OCI-LY7 (cell line): ENCODE results near the gene BLTP3A. TPM values are rescaled to one million over a fixed set of nuclear protein-coding genes. Genes with fewer than 3 reads are reported as not detected.
A peak's percentile ranks its signal among the peaks of the same experiment; 100 is the strongest.

Experiments
- BruUV-seq: library from RNA; stranded (reverse); fragments of 400-500 nt; replicated peaks from 2 replicates; lab custom pipeline; 2021; lab: Mats Ljungman, UMichigan
- CTCF ChIA-PET: fragments of 300-600 bp; sonication (Branson Sonifier 250); formaldehyde crosslinking; loops from one replicate; lab custom pipeline; 2022; ENCODE audit warnings: antibody characterized with exemption; ENCODE audit not compliant: unreplicated experiment; lab: Charles Lee
- POLR2A ChIA-PET: fragments of 300-600 bp; sonication (Branson Sonifier 250); formaldehyde crosslinking; loops from one replicate; lab custom pipeline; 2022; ENCODE audit warnings: antibody characterized with exemption; lab: Charles Lee
- DNase-seq: peaks from one replicate; pipeline ENCODE4 v3.0.0-alpha.2; 2015; ENCODE audit warnings: low spot score
- H2AFZ ChIP-seq: fragments of 200-600 bp; sonication (generic), shearing (Covaris generic); 2 replicates; pipeline ENCODE4 v1.6.1; 2014; ENCODE audit warnings: mild to moderate bottlenecking, antibody characterized with exemption, low read length, moderate library complexity
- H3K27ac ChIP-seq: fragments of 200-600 bp; sonication (generic); 2 replicates; pipeline ENCODE4 v1.5.1; 2014; ENCODE audit warnings: mixed run types, low read depth, mild to moderate bottlenecking, moderate library complexity, low read length, inconsistent platforms; ENCODE audit not compliant: poor library complexity, severe bottlenecking
- H3K36me3 ChIP-seq: fragments of 200-600 bp; sonication (generic); 2 replicates; pipeline ENCODE4 v1.6.1; 2014; ENCODE audit warnings: mild to moderate bottlenecking, antibody characterized with exemption, low read length, moderate library complexity, mixed read lengths; ENCODE audit not compliant: insufficient read depth
- H3K4me1 ChIP-seq: fragments of 200-600 bp; sonication (generic); 2 replicates; pipeline ENCODE4 v1.5.1; 2014; ENCODE audit warnings: mild to moderate bottlenecking, low read length; ENCODE audit not compliant: insufficient read depth, poor library complexity, severe bottlenecking
- H3K4me2 ChIP-seq: fragments of 200-600 bp; sonication (generic); 2 replicates; pipeline ENCODE4 v1.6.1; 2014; ENCODE audit warnings: mild to moderate bottlenecking, low read length
- H3K4me3 ChIP-seq: fragments of 200-600 bp; sonication (generic); 2 replicates; pipeline ENCODE4 v1.5.1; 2014; ENCODE audit warnings: mild to moderate bottlenecking, low read depth, low read length; ENCODE audit not compliant: poor library complexity, severe bottlenecking
- H3K79me2 ChIP-seq: fragments of 200-600 bp; sonication (generic); 2 replicates; pipeline ENCODE4 v1.6.1; 2016; ENCODE audit warnings: low read depth, mild to moderate bottlenecking, low read length, moderate library complexity, mixed read lengths; ENCODE audit not compliant: insufficient read depth
- H3K9me2 ChIP-seq: fragments of 200-600 bp; sonication (generic); 2 replicates; pipeline ENCODE4 v1.6.1; 2016; ENCODE audit warnings: mild to moderate bottlenecking, low read length, mixed read lengths; ENCODE audit not compliant: insufficient read depth
- H3K9me3 ChIP-seq: fragments of 200-600 bp; sonication (generic); 2 replicates; pipeline ENCODE4 v1.6.1; 2014; ENCODE audit warnings: mild to moderate bottlenecking, mixed run types, low read length, mixed read lengths
- H4K20me1 ChIP-seq: fragments of 200-600 bp; sonication (generic); 2 replicates; pipeline ENCODE4 v1.6.1; 2014; ENCODE audit warnings: mild to moderate bottlenecking, antibody characterized with exemption, low read length, moderate library complexity, mixed read lengths; ENCODE audit not compliant: insufficient read depth
- CTCF ChIP-seq: fragments of 200-600 bp; sonication (generic); conservative IDR thresholded peaks from 2 replicates; pipeline ENCODE4 v1.5.1; 2014; ENCODE audit warnings: mild to moderate bottlenecking, antibody characterized with exemption, low read length, moderate library complexity, mixed read lengths
- EZH2phosphoT487 ChIP-seq: fragments of 200-600 bp; sonication (generic); IDR thresholded peaks from 2 replicates; pipeline ENCODE4 v1.6.1; 2018; ENCODE audit warnings: low read depth, borderline replicate concordance, mild to moderate bottlenecking, mixed run types, antibody characterized with exemption, low read length, moderate library complexity, mixed read lengths
- intact Hi-C: fragments of 100-400 bp; cut with micrococcal nuclease; formaldehyde crosslinking; loops from one replicate; pipeline ENCODE4 v1.10.0; 2022; ENCODE audit not compliant: unreplicated experiment
- total RNA-seq, 2 experiments: library from RNA; depleted of rRNA in 1 of 2; stranded (reverse); fragments of >200 nt in 1 of 2; shearing (Covaris generic) in 1 of 2; gene quantifications; 2 replicates each; pipeline ENCODE4 v1.2.3, GENCODE V29; 2014 to 2022

The BLTP3A gene
- total RNA-seq, 2 experiments from 2014 or later: 11.9 to 23.3 TPM

- no peak for DNase-seq
- Histone ChIP-seq H3K27ac (no peak overlapping the region), H3K9me2 (no peaks in the 10 kb centered on the region), H3K4me2 (no peak overlapping the region), H3K79me2 (peaks cover 9% of the 10 kb centered on the region), H3K4me3 (no peak overlapping the region), H3K36me3 (no peaks in the 10 kb centered on the region), H3K4me1 (peaks cover 9% of the 10 kb centered on the region), H2AFZ (no peak overlapping the region), H4K20me1 (no peaks in the 10 kb centered on the region), H3K9me3 (peaks cover 6% of the 10 kb centered on the region; the same call in 1 of the 2 replicates)
- ChIA-PET POLR2A (interaction anchor here (0.9 kb wide), 1 partner anchor 17 kb away, joined by 5 read pairs; no protein-coding TSS in a partner anchor), CTCF (no interaction called here)
- TF ChIP-seq CTCF (no peak), EZH2phosphoT487 (no peak)
- intact Hi-C loops: no loop called here
- no TSS peak for BruUV-seq
Measured at GRCh38 chr6:34788111-34788510, 3.8 kb upstream of the BLTP3A start.

GRCh38 chr6:34791164-34791700 lies 651 bp upstream of the BLTP3A start:
- no peak for TF ChIP-seq EZH2phosphoT487
- TF ChIP-seq CTCF: peak; percentile 76
- ChIA-PET CTCF (interaction anchor here (0.6 to 1.6 kb wide), 3 partner anchors 29 to 382 kb away, joined by 3 to 5 read pairs (median 3); no protein-coding TSS in a partner anchor), POLR2A (interaction anchor here (0.7 to 1.9 kb wide), 9 partner anchors 8 to 210 kb away, joined by 3 to 6 read pairs (median 4); partner anchors contain the start of genes ILRUN and TAF11)
- Histone ChIP-seq H3K27ac (peak overlapping the region; percentile 84), H2AFZ (peak overlapping the region; percentile 84), H3K79me2 (peaks cover 30% of the 10 kb centered on the region), H3K36me3 (peaks cover 9% of the 10 kb centered on the region; the same call in 1 of the 2 replicates), H3K9me3 (peaks cover 6% of the 10 kb centered on the region; the same call in 1 of the 2 replicates), H3K4me1 (peaks cover 9% of the 10 kb centered on the region), H3K4me2 (peak overlapping the region; percentile 81), H3K9me2 (no peaks in the 10 kb centered on the region), H4K20me1 (no peaks in the 10 kb centered on the region), H3K4me3 (peak overlapping the region; percentile 79)
- DNase-seq: peak; percentile 78
- intact Hi-C loops: loop anchor here (1.0 to 5.0 kb wide), 3 partner anchors 34 to 324 kb away; partner anchors contain the start of genes PACSIN1 and SNRPC
- TSS peak; percentile 90 for BruUV-seq
